H1 (cell line): ENCODE measurements around the gene ITGB8. TPM values are rescaled to one million over a fixed set of nuclear protein-coding genes. Genes with fewer than 3 reads are reported as not detected.

ENCODE experiments used
- ASH2L ChIP-seq: fragments of 200-600, 300-600 bp; sonication (generic); IDR thresholded peaks from one replicate; pipeline ENCODE4 v1.7.1; 2017; ENCODE audit warnings: low read length
- ATF3 ChIP-seq: IDR thresholded peaks from 2 replicates; pipeline ENCODE4 v1.6.1; 2011; ENCODE audit warnings: low read depth, mild to moderate bottlenecking, low read length; ENCODE audit not compliant: insufficient read depth
- CEBPB ChIP-seq: IDR thresholded peaks from 2 replicates; pipeline ENCODE4 v1.6.1; 2012; ENCODE audit warnings: low read depth, low read length
- E2F6 ChIP-seq: IDR thresholded peaks from 2 replicates; pipeline ENCODE4 v1.6.1; 2012; ENCODE audit warnings: inconsistent platforms
- EP300 ChIP-seq, 2 experiments: IDR thresholded peaks; 1 replicate in 1 of 2; 2 replicates in 1 of 2; pipeline ENCODE4 v1.6.1; 2011 to 2012; ENCODE audit warnings: low read depth in 2 of 2, low read length in 2 of 2, mild to moderate bottlenecking in 2 of 2, borderline replicate concordance in 1 of 2, inconsistent platforms in 1 of 2, moderate library complexity in 1 of 2
- SP4 ChIP-seq: IDR thresholded peaks from 2 replicates; pipeline ENCODE4 v1.6.1; 2012; ENCODE audit warnings: low read length, inconsistent platforms
- polyA plus RNA-seq, 7 experiments: library from polyadenylated mRNA; depleted of rRNA in 3 of 7; stranded (reverse) in 5 of 7; unstranded in 2 of 7; fragments of >200 nt in 5 of 7; fragments of 200-250 nt in 2 of 7; gene quantifications; 1 replicate in 5 of 7; 2 replicates in 1 of 7; 4 replicates in 1 of 7; pipeline versions ENCODE4 v1.2.1 to v1.2.3, GENCODE V29; 2011 to 2013; ENCODE audit warnings: missing spikeins in 2 of 7, mixed read lengths in 2 of 7
- total RNA-seq: library from RNA; stranded (reverse); fragmentation: NEBNext Ultra II Directional; extraction: Animal tissue kit (Norgen Biotek cat#: 25700); gene quantifications from 2 replicates; pipeline ENCODE4 v1.2.1, GENCODE V29; 2021

The ITGB8 gene
- total and polyA plus RNA-seq, 2 of the 8 experiments (the other 6 are each of a cell fraction or from before 2014, with no cell fraction given), result 1.2 to 3.6 TPM

GRCh38 chr7:20385126-20385525 lies 54.4 kb downstream of the ITGB8 start (continued):
- TF ChIP-seq CEBPB, result no peak
- TF ChIP-seq SP4, result no peak
- no peak for TF ChIP-seq E2F6
- TF ChIP-seq ASH2L, result no peak
- TF ChIP-seq ATF3, result no peak
- TF ChIP-seq EP300 (IDR thresholded peaks at IDR 0.05; ENCODE audit: borderline replicate concordance in 1 of 2, low read depth in 2 of 2, low read length in 2 of 2), result no peak
- TF ChIP-seq, all 59 proteins: peak for 0
